Mesendoderm (in vitro differentiated cells): ENCODE data around the gene NRXN3.

ENCODE experiments used
- DNase-seq: peaks from one replicate; pipeline ENCODE4 v3.0.0; 2013
- H2AK5ac ChIP-seq: 2 replicates; pipeline ENCODE4 v1.6.1; 2013; ENCODE audit warnings: low read length, inconsistent platforms
- H2BK120ac ChIP-seq: 2 replicates; pipeline ENCODE4 v1.6.1; 2013; ENCODE audit warnings: low read depth, mild to moderate bottlenecking, low read length, moderate library complexity, mixed read lengths
- H2BK15ac ChIP-seq: replicated peaks from 2 replicates; pipeline ENCODE4 v1.6.1; 2013; ENCODE audit warnings: low read depth, mild to moderate bottlenecking, moderate library complexity
- H2BK5ac ChIP-seq: 2 replicates; pipeline ENCODE4 v1.6.1; 2013; ENCODE audit warnings: low read length, inconsistent platforms
- H3K18ac ChIP-seq: 2 replicates; pipeline ENCODE4 v1.6.1; 2013; ENCODE audit warnings: mild to moderate bottlenecking, low read length, mixed read lengths
- H3K23ac ChIP-seq: one replicate; pipeline ENCODE4 v1.6.1; 2013; ENCODE audit warnings: low read length
- H3K27ac ChIP-seq: 2 replicates; pipeline ENCODE4 v1.5.1; 2013; ENCODE audit warnings: low read depth, mild to moderate bottlenecking, inconsistent platforms, low read length, moderate library complexity
- H3K27me3 ChIP-seq: 2 replicates; pipeline ENCODE4 v1.6.1; 2013; ENCODE audit warnings: low read length, control low read depth, mild to moderate bottlenecking, inconsistent platforms; ENCODE audit not compliant: insufficient read depth, poor library complexity
- H3K36me3 ChIP-seq: 2 replicates; pipeline ENCODE4 v1.6.1; 2013; ENCODE audit warnings: low read length, inconsistent platforms; ENCODE audit not compliant: control insufficient read depth, insufficient read depth
- H3K4ac ChIP-seq: one replicate; pipeline ENCODE4 v1.6.1; 2013; ENCODE audit warnings: low read depth, mild to moderate bottlenecking, low read length, moderate library complexity
- H3K4me1 ChIP-seq: 2 replicates; pipeline ENCODE4 v1.6.1; 2013; ENCODE audit warnings: low read depth, low read length, inconsistent platforms; ENCODE audit not compliant: control insufficient read depth
- H3K4me2 ChIP-seq: 2 replicates; pipeline ENCODE4 v1.6.1; 2013; ENCODE audit warnings: low read length
- H3K4me3 ChIP-seq: 2 replicates; pipeline ENCODE4 v1.5.1; 2013; ENCODE audit warnings: mild to moderate bottlenecking, low read length
- H3K56ac ChIP-seq: one replicate; pipeline ENCODE4 v1.6.1; 2013; ENCODE audit warnings: low read length
- H3K79me1 ChIP-seq: 2 replicates; pipeline ENCODE4 v1.6.1; 2013; ENCODE audit warnings: low read length, inconsistent platforms
- H3K79me2 ChIP-seq: 2 replicates; pipeline ENCODE4 v1.6.1; 2013; ENCODE audit warnings: mild to moderate bottlenecking, low read length; ENCODE audit not compliant: control insufficient read depth, insufficient read depth
- H3K9ac ChIP-seq: 2 replicates; pipeline ENCODE4 v1.6.1; 2013; ENCODE audit warnings: low read length, inconsistent platforms
- H4K5ac ChIP-seq: one replicate; pipeline ENCODE4 v1.6.1; 2013; ENCODE audit warnings: low read length
- H4K8ac ChIP-seq: one replicate; pipeline ENCODE4 v1.6.1; 2013; ENCODE audit warnings: low read depth, mild to moderate bottlenecking, control low read depth, low read length, moderate library complexity
- WGBS: extraction: QIAGEN DNeasy Blood & Tissue Kit; methylation state at CpG from one replicate; pipeline ENCODE4 v1.1.7; 2013; ENCODE audit warnings: low lambda C conversion rate, missing lambda C conversion rate; ENCODE audit not compliant: insufficient coverage; ENCODE audit errors: extremely low coverage; 5-methylcytosine and 5-hydroxymethylcytosine counted together

The NRXN3 gene

DNA sequence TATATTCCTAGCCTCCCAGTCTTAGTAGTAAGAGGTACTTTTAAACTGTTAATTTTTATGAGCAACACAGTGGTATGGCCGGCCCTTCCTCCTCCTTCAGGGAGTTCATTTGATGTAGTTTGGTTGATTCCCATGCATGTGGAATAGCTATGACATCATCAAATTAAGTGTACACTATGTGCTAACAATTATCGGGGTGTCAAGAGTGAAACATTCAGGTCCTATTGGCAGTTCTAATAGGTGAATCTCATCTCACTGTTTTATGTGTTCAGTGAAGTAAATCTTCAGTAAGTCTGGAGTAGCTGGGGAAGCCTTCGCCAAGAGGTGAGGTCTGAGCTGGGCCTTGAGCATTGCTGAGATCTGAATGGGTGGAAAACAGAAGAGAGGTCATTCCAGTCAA is 1384.6 kb downstream of the NRXN3 start:
- H2BK5ac ChIP-seq, result no peak overlapping the region
- H4K5ac ChIP-seq, result no peak overlapping the region
- H4K8ac ChIP-seq, result no peak overlapping the region
- H3K18ac ChIP-seq, result no peak overlapping the region
- H3K9ac ChIP-seq, result no peak overlapping the region
- no peak overlapping the region for H3K23ac ChIP-seq
- no peak overlapping the region for H2AK5ac ChIP-seq
- H3K4ac ChIP-seq, result no peak overlapping the region
- no peak overlapping the region for H3K4me3 ChIP-seq
- no peak overlapping the region for H2BK15ac ChIP-seq
- H3K79me2 ChIP-seq, result no peaks in the 10 kb centered on the region
- H2BK120ac ChIP-seq, result no peak overlapping the region
- no peak for DNase-seq
- H3K79me1 ChIP-seq, result no peaks in the 10 kb centered on the region
- no CpG with 5 or more reads among the region's 3 CpGs for WGBS
- H3K27me3 ChIP-seq, result no peaks in the 10 kb centered on the region
- H3K56ac ChIP-seq, result no peak overlapping the region
- no peak overlapping the region for H3K27ac ChIP-seq
- H3K36me3 ChIP-seq, result no peaks in the 10 kb centered on the region
- no peak overlapping the region for H3K4me2 ChIP-seq
- peaks cover 3% of the 10 kb centered on the region for H3K4me1 ChIP-seq

DNA sequence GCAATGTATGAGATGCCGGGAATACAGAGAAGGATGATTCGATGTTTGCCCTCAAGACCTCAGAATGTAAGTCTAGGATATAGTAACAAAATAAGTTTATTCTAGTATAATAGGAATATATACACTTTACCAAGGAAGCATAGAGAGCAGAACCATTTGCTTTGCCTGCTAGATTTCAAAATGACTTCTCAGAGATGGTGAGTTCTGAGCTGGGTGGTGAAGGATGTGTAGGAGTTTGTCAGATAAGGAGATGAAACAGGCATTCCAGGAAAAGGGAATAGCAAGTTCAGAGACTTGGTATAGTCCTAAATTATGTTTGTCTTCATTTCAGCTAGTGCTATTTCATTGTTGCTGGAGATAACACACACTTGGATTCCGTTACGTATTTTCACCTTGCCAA is 1385.3 kb downstream of the NRXN3 start:
- Histone ChIP-seq H3K27me3 (no peaks in the 10 kb centered on the region), H3K18ac (no peak overlapping the region), H3K9ac (no peak overlapping the region), H4K8ac (no peak overlapping the region), H2AK5ac (no peak overlapping the region), H2BK120ac (no peak overlapping the region), H3K4me3 (no peak overlapping the region), H3K4ac (no peak overlapping the region), H3K79me1 (no peaks in the 10 kb centered on the region), H3K27ac (no peak overlapping the region), H4K5ac (no peak overlapping the region), H3K4me2 (no peak overlapping the region), H3K4me1 (peaks cover 3% of the 10 kb centered on the region), H2BK15ac (no peak overlapping the region), H3K56ac (no peak overlapping the region), H3K36me3 (no peaks in the 10 kb centered on the region), H2BK5ac (no peak overlapping the region), H3K23ac (no peak overlapping the region), H3K79me2 (no peaks in the 10 kb centered on the region)
- no CpG with 5 or more reads among the region's 4 CpGs for WGBS
- DNase-seq, result no peak

GRCh38 chr14:79557309-79557708 is 1387.1 kb downstream of the NRXN3 start:
- Histone ChIP-seq H3K79me2 (no peaks in the 10 kb centered on the region), H3K9ac (no peak overlapping the region), H3K4me2 (no peak overlapping the region), H2BK5ac (no peak overlapping the region), H3K4me1 (peaks cover 3% of the 10 kb centered on the region), H4K8ac (no peak overlapping the region), H3K4me3 (no peak overlapping the region), H3K27ac (no peak overlapping the region), H3K23ac (no peak overlapping the region), H2BK120ac (no peak overlapping the region), H4K5ac (no peak overlapping the region), H2BK15ac (no peak overlapping the region), H3K18ac (no peak overlapping the region), H2AK5ac (no peak overlapping the region), H3K27me3 (no peaks in the 10 kb centered on the region), H3K56ac (no peak overlapping the region), H3K36me3 (no peaks in the 10 kb centered on the region), H3K4ac (no peak overlapping the region), H3K79me1 (no peaks in the 10 kb centered on the region)
- WGBS, result no CpG with 5 or more reads among the region's 3 CpGs
- no peak for DNase-seq

DNA sequence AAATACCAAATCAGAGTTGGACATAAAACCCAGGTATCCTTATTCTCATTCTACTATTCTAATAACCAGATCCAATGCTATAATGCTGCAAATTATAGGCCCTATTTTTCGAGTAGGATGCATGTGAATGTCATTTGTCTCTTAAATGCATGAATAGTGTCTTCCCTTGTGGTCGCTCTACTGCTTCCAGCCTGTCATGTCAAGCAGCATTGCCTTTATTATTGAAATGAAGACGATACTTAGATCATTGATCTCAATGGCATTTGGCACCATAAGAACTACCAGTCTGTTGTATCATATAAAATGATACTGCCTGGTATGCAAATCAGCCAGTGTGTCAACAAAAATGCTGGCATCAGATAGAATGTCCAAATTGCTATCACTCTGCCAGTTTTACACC is 1392.0 kb downstream of the NRXN3 start:
- Histone ChIP-seq H3K4me1 (no peaks in the 10 kb centered on the region), H3K79me2 (no peaks in the 10 kb centered on the region), H3K4ac (no peak overlapping the region), H2AK5ac (no peak overlapping the region), H3K36me3 (no peaks in the 10 kb centered on the region), H3K23ac (no peak overlapping the region), H2BK5ac (no peak overlapping the region), H4K8ac (no peak overlapping the region), H2BK15ac (no peak overlapping the region), H3K4me3 (no peak overlapping the region), H2BK120ac (no peak overlapping the region), H3K56ac (no peak overlapping the region), H4K5ac (no peak overlapping the region), H3K27ac (no peak overlapping the region), H3K4me2 (no peak overlapping the region), H3K27me3 (no peaks in the 10 kb centered on the region), H3K9ac (no peak overlapping the region), H3K18ac (no peak overlapping the region), H3K79me1 (no peaks in the 10 kb centered on the region)
- DNase-seq, result no peak
- no CpG with 5 or more reads among the region's 3 CpGs for WGBS

DNA sequence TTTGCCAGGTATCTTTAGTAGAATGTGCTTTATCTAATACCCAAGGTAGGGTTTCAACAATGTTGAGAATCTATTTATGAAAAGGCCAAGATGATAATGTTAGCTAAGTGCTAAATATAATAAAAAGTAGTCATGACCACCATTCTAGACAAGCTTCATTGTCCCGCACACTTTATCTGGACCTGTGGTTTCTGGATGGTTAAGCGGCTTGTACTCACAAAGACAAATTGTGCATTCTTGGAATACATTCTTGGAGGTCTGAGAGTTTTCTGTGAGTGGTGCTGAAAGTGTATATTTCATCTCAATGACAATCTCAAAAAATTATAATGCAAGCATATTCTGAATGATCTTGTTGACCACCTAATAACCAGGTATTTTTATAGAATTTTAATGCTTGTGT is 1394.2 kb downstream of the NRXN3 start:
- Histone ChIP-seq H3K9ac (no peak overlapping the region), H3K4me3 (no peak overlapping the region), H3K18ac (no peak overlapping the region), H2BK15ac (no peak overlapping the region), H3K4me2 (no peak overlapping the region), H2BK120ac (no peak overlapping the region), H3K4ac (no peak overlapping the region), H3K36me3 (no peaks in the 10 kb centered on the region), H2AK5ac (no peak overlapping the region), H3K56ac (no peak overlapping the region), H4K5ac (no peak overlapping the region), H3K27ac (no peak overlapping the region), H3K4me1 (peaks cover 3% of the 10 kb centered on the region), H4K8ac (no peak overlapping the region), H3K23ac (no peak overlapping the region), H3K27me3 (no peaks in the 10 kb centered on the region), H3K79me2 (no peaks in the 10 kb centered on the region), H3K79me1 (no peaks in the 10 kb centered on the region), H2BK5ac (no peak overlapping the region)
- WGBS, result no CpG with 5 or more reads among the region's 2 CpGs
- DNase-seq, result no peak

GRCh38 chr14:79567306-79567705 is 1397.1 kb downstream of the NRXN3 start:
- Histone ChIP-seq H3K18ac (no peak overlapping the region), H3K36me3 (no peaks in the 10 kb centered on the region), H3K4me1 (peaks cover 3% of the 10 kb centered on the region), H2BK5ac (no peak overlapping the region), H3K4ac (no peak overlapping the region), H3K79me1 (no peaks in the 10 kb centered on the region), H3K4me3 (no peak overlapping the region), H3K9ac (no peak overlapping the region), H4K8ac (no peak overlapping the region), H4K5ac (no peak overlapping the region), H3K23ac (no peak overlapping the region), H3K27ac (no peak overlapping the region), H3K56ac (no peak overlapping the region), H3K4me2 (no peak overlapping the region), H3K27me3 (no peaks in the 10 kb centered on the region), H2BK15ac (no peak overlapping the region), H3K79me2 (no peaks in the 10 kb centered on the region), H2AK5ac (no peak overlapping the region), H2BK120ac (no peak overlapping the region)
- WGBS, result no CpG with 5 or more reads among the region's 5 CpGs
- DNase-seq, result no peak
